H1 (cell line): ENCODE results near the gene AHDC1. TPM values are rescaled to one million over a fixed set of nuclear protein-coding genes. Genes with fewer than 3 reads are reported as not detected.

Experiments
- FOSL1 ChIP-seq: IDR thresholded peaks from 2 replicates; pipeline ENCODE4 v1.6.1; 2011; ENCODE audit warnings: mild to moderate bottlenecking, low read depth, low read length, moderate library complexity; ENCODE audit not compliant: insufficient read depth
- polyA plus RNA-seq, 7 experiments: library from polyadenylated mRNA; depleted of rRNA in 3 of 7; stranded (reverse) in 5 of 7; unstranded in 2 of 7; fragments of >200 nt in 5 of 7; fragments of 200-250 nt in 2 of 7; gene quantifications; 1 replicate in 5 of 7; 2 replicates in 1 of 7; 4 replicates in 1 of 7; pipeline versions ENCODE4 v1.2.1 to v1.2.3, GENCODE V29; 2011 to 2013; ENCODE audit warnings: missing spikeins in 2 of 7, mixed read lengths in 2 of 7
- total RNA-seq: library from RNA; stranded (reverse); fragmentation: NEBNext Ultra II Directional; extraction: Animal tissue kit (Norgen Biotek cat#: 25700); gene quantifications from 2 replicates; pipeline ENCODE4 v1.2.1, GENCODE V29; 2021

AHDC1 gene
- total and polyA plus RNA-seq, 2 of the 8 experiments (the other 6 are each of a cell fraction or from before 2014, with no cell fraction given) = 4.4 to 35.1 TPM

GRCh38 chr1:27593678-27594563 is 10.0 kb downstream of the AHDC1 start (continued):
- TF ChIP-seq FOSL1 = no peak
- TF ChIP-seq, all 59 proteins: peak for 0
